ENCODE data around the gene DCLRE1C. TPM values are rescaled to one million over a fixed set of nuclear protein-coding genes. Genes with fewer than 3 reads are reported as not detected.
A peak's percentile ranks its signal among the peaks of the same experiment; 100 is the strongest.

Gene DCLRE1C
- polyA plus RNA-seq, 2 of the 4 experiments (the other 2 are of a cell fraction), result 4.6 to 8.3 TPM

DNA sequence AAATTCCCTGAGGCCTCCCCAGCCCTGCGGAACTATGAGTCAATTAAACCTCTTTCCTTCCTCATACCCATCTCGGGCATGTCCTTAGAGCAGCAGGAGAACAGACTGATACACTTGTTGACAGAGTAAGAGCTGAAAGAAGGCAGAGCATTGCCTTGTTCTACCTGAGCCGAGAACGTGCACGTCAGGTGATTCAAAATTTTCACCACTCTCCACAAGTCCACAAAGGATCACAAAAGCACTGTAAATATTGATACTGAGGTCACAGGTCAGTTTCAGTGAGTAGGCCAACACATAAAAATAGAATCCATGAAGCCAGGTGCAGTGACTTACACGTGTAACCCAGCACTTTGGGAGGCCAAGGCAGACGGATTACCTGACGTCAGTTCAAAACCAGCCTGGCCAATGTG is 27.8 kb downstream of the DCLRE1C start:
- ChIA-PET CTCF (no interaction called here), POLR2A (no interaction called here)
- TF ChIP-seq POLR2AphosphoS2 (conservative IDR thresholded peaks at IDR 0.05; ENCODE audit: low read length), result no peak
- TF ChIP-seq SREBF2 (IDR thresholded peaks at IDR 0.05), result no peak
- TF ChIP-seq, protein P1, sequence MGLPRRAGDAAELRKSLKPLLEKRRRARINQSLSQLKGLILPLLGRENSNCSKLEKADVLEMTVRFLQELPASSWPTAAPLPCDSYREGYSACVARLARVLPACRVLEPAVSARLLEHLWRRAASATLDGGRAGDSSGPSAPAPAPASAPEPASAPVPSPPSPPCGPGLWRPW (IDR thresholded peaks at IDR 0.05), result no peak
- TF ChIP-seq CHD4 (IDR thresholded peaks at IDR 0.05; ENCODE audit: borderline replicate concordance), result no peak
- TF ChIP-seq RAD21 (conservative IDR thresholded peaks at IDR 0.05 in 1 of 2, IDR thresholded peaks at IDR 0.05 in 1 of 2), result no peak
- TF ChIP-seq HOXA7 (CRISPR knock-in tag; IDR thresholded peaks at IDR 0.05), result no peak
- TF ChIP-seq, protein P2, sequence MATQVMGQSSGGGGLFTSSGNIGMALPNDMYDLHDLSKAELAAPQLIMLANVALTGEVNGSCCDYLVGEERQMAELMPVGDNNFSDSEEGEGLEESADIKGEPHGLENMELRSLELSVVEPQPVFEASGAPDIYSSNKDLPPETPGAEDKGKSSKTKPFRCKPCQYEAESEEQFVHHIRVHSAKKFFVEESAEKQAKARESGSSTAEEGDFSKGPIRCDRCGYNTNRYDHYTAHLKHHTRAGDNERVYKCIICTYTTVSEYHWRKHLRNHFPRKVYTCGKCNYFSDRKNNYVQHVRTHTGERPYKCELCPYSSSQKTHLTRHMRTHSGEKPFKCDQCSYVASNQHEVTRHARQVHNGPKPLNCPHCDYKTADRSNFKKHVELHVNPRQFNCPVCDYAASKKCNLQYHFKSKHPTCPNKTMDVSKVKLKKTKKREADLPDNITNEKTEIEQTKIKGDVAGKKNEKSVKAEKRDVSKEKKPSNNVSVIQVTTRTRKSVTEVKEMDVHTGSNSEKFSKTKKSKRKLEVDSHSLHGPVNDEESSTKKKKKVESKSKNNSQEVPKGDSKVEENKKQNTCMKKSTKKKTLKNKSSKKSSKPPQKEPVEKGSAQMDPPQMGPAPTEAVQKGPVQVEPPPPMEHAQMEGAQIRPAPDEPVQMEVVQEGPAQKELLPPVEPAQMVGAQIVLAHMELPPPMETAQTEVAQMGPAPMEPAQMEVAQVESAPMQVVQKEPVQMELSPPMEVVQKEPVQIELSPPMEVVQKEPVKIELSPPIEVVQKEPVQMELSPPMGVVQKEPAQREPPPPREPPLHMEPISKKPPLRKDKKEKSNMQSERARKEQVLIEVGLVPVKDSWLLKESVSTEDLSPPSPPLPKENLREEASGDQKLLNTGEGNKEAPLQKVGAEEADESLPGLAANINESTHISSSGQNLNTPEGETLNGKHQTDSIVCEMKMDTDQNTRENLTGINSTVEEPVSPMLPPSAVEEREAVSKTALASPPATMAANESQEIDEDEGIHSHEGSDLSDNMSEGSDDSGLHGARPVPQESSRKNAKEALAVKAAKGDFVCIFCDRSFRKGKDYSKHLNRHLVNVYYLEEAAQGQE (IDR thresholded peaks at IDR 0.05), result no peak
- no peak for TF ChIP-seq TP53 (CRISPR knock-in tag; IDR thresholded peaks at IDR 0.05)
- TF ChIP-seq, protein P3, sequence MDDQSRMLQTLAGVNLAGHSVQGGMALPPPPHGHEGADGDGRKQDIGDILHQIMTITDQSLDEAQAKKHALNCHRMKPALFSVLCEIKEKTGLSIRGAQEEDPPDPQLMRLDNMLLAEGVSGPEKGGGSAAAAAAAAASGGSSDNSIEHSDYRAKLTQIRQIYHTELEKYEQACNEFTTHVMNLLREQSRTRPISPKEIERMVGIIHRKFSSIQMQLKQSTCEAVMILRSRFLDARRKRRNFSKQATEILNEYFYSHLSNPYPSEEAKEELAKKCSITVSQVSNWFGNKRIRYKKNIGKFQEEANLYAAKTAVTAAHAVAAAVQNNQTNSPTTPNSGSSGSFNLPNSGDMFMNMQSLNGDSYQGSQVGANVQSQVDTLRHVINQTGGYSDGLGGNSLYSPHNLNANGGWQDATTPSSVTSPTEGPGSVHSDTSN (IDR thresholded peaks at IDR 0.05), result no peak
- no peak for TF ChIP-seq FOSL2 (IDR thresholded peaks at IDR 0.05)
- TF ChIP-seq FOSL2 (CRISPR knock-in tag; IDR thresholded peaks at IDR 0.05), result no peak
- TF ChIP-seq EP300 (IDR thresholded peaks at IDR 0.05), result no peak
- TF ChIP-seq HDAC2 (IDR thresholded peaks at IDR 0.05), result no peak
- no peak for TF ChIP-seq NR3C1 (IDR thresholded peaks at IDR 0.05)
- TF ChIP-seq HEYL (CRISPR knock-in tag; IDR thresholded peaks at IDR 0.05), result no peak
- TF ChIP-seq EHMT2 (IDR thresholded peaks at IDR 0.05; ENCODE audit: low read depth), result no peak
- TF ChIP-seq CBX8 (IDR thresholded peaks at IDR 0.05), result no peak
- no peak for TF ChIP-seq GATA3 (IDR thresholded peaks at IDR 0.05; ENCODE audit: borderline replicate concordance)

DNA sequence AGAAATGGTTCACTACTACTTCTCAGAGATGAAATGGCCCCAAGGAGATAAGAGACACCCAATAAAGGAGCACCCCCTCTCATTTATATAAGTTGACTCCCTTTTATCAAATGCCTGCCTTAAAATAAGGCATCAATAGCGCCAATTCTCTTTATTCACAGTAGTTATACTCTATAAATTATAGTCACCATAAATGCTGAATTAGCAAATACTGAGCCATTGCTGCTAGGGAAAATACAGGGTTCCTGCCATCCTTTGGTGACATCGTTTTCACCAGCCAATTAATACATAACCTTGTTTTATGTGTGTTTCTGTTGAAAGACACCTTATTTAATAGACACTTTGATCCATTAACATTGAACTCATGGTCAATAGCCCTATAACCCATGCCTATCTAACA is 28.6 kb downstream of the DCLRE1C start:
- no peak for FAIRE-seq
- WGBS (ENCODE audit: missing lambda C conversion rate), result 93% methylated on average over 2 of the region's 2 CpGs
- H3K4me3 ChIP-seq, result no peak overlapping the region
- no peak for TF ChIP-seq POLR2AphosphoS2 (conservative IDR thresholded peaks at IDR 0.05; ENCODE audit: low read length)
- TF ChIP-seq ZC3H11A (IDR thresholded peaks at IDR 0.05), result no peak
- TF ChIP-seq ATOH8 (CRISPR knock-in tag; IDR thresholded peaks at IDR 0.05; ENCODE audit: low read depth), result no peak
- TF ChIP-seq RAD21 (conservative IDR thresholded peaks at IDR 0.05 in 1 of 2, IDR thresholded peaks at IDR 0.05 in 1 of 2), result no peak
- no peak for TF ChIP-seq ZNF302 (CRISPR knock-in tag; IDR thresholded peaks at IDR 0.05)
- TF ChIP-seq MAFK (IDR thresholded peaks at IDR 0.05; ENCODE audit: partially characterized antibody), result peak; percentile 94
- TF ChIP-seq TFCP2L1 (CRISPR knock-in tag; IDR thresholded peaks at IDR 0.05), result no peak
- CTCF ChIA-PET, result no interaction called here
- ATAC-seq, result no peak
- no peak overlapping the region for H3K4me2 ChIP-seq
- H3K27ac ChIP-seq, result no peak overlapping the region
- DNase-seq (ENCODE audit: low read depth in 1 of 2, low spot score in 1 of 2), result no peak
- POLR2A ChIA-PET, result no interaction called here
- H3K9me3 ChIP-seq, result no peaks in the 10 kb centered on the region
- peaks cover 7% of the 10 kb centered on the region; the same call in 1 of the 3 replicates for H3K4me1 ChIP-seq

More for the DNA sequence above, 27.8 kb downstream of the DCLRE1C start:
- Histone ChIP-seq H3K4me3 (no peak overlapping the region), H3K4me1 (peaks cover 7% of the 10 kb centered on the region; the same call in 1 of the 3 replicates), H3K9me3 (no peaks in the 10 kb centered on the region), H3K27ac (no peak overlapping the region), H3K4me2 (no peak overlapping the region)
- FAIRE-seq (no peak), ATAC-seq (no peak), DNase-seq (ENCODE audit: low read depth in 1 of 2, low spot score in 1 of 2) (no peak)
- 93% methylated on average over 8 of the region's 8 CpGs for WGBS (ENCODE audit: missing lambda C conversion rate)

Data from A549 (cell line).